Choroid plexus epithelial cell (primary cell): Measurements from ENCODE around the gene ABCD4.

Experiments used
- DNase-seq: peaks from one replicate; pipeline ENCODE4 v3.0.0-alpha.2; 2010; ENCODE audit warnings: low read depth
- H3K4me3 ChIP-seq: 2 replicates; pipeline ENCODE4 v1.5.1; 2011; ENCODE audit warnings: low read depth, mild to moderate bottlenecking, control low read depth, low read length, moderate library complexity
- TF ChIP-seq, protein P1 (sequence below): conservative IDR thresholded peaks from 2 replicates; pipeline ENCODE4 v1.5.1; 2011; ENCODE audit warnings: low read depth, mild to moderate bottlenecking, control low read depth, inconsistent platforms, low read length, moderate library complexity

ABCD4 gene

DNA sequence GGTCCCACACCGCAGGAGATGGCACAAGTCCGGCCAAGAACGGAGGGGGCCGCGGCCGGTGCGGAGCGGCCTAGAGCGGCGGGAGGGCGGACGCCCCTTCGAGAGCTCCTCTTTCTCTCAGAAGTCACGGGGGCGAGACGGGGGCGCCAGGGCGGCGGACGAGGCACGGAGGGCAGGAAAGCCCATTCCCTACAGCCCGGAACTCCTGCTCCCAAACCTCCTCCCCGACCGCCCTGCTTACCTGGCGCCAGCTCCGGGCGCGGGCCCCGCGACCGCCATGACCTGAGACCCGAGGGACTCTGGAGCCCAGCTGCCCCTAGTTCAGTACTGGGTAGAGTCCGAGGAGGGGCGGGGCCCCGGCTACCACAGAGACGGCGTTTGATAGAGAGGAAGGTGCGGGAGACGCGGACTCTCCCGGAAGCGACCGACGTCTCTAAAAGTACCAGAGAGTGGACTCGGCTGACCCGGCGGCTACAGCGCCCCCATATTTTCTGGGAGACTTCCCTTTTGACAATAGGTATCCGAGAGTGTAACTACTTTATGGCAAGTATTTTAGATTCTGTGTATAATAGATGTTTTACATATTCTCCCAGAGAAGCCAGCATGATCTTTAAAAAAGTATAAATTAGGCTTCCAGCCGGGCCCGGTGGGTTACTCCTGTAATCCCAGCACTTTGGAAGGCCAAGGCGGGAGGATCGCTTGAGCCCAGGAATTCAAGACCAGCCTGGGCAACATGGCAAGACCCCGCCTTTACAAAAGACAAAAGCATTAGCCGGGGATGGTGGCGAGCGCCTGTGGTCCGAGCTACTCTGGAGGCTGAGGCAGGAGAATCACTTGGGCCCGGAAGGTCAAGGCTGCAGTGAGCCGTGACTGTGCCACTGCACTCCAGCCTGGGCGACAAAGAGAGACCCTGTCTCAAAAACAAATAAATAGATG is at the start of gene ABCD4:
ABCD4 (minus strand) TSS at position 301 of the 936 bp plus-strand sequence; CDS start at position 279, 22 bp downstream.
- peak; percentile 93 for DNase-seq
- TF ChIP-seq, protein P1, sequence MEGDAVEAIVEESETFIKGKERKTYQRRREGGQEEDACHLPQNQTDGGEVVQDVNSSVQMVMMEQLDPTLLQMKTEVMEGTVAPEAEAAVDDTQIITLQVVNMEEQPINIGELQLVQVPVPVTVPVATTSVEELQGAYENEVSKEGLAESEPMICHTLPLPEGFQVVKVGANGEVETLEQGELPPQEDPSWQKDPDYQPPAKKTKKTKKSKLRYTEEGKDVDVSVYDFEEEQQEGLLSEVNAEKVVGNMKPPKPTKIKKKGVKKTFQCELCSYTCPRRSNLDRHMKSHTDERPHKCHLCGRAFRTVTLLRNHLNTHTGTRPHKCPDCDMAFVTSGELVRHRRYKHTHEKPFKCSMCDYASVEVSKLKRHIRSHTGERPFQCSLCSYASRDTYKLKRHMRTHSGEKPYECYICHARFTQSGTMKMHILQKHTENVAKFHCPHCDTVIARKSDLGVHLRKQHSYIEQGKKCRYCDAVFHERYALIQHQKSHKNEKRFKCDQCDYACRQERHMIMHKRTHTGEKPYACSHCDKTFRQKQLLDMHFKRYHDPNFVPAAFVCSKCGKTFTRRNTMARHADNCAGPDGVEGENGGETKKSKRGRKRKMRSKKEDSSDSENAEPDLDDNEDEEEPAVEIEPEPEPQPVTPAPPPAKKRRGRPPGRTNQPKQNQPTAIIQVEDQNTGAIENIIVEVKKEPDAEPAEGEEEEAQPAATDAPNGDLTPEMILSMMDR: peak; percentile 55
- peak within 1 kb of the TSS; percentile 97 for H3K4me3 ChIP-seq

DNA sequence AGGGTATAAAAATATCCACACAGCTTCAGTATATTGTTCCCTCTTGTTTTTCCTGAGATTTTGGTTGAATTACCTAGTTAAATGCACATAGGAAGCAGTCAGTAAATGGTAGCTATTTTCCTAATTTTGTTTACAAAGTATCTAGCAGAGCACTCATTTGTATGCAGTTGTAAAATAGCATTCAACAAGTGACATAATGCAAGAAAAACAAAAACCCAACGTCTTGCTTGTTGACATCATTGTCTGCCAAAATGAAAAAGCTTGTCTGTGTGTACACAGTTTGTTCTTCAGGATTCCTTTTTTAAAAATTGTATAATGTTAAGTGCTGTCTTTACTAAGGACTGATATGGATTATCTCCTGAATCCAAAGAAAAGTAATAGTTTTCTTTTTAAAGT is 48.2 kb upstream of the ABCD4 start:
- DNase-seq: no peak
- H3K4me3 ChIP-seq: no peak overlapping the region
- TF ChIP-seq, protein P1: no peak

DNA sequence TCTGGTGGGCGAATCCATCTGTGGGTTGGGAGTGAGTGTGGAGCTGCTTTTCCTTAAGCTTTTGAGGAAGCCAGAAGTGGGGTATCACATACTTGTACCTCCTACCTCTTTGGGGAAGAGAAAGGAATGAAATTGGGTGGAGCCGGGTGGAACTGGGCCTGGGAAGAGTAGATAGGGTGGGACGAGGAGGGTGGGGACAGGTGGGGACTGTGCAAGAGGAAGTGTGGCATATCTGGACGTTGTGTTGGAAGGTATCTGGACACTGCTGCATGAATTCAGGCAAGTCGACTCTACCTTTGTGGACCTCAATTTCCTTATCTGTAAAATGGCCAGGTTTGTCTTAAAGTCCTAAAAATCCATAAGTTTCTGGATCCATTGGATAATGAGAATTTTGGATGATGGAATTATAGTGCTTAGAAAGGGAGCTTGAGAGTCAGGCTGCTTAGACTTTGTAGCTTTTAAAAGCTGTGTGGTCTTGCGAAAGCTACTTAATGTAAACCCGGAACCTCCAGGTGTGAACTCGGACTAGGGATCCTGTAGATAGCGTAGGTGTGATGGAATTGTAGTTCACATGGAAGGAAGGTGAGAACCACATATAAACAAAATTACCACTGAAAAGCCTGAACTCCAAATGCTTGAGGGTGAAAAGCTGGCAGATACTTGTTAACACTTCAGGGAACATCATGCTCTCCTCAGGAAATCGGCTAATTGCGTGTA is 47.6 kb upstream of the ABCD4 start:
- TF ChIP-seq, protein P1: no peak
- DNase-seq: no peak
- H3K4me3 ChIP-seq: no peak overlapping the region

DNA sequence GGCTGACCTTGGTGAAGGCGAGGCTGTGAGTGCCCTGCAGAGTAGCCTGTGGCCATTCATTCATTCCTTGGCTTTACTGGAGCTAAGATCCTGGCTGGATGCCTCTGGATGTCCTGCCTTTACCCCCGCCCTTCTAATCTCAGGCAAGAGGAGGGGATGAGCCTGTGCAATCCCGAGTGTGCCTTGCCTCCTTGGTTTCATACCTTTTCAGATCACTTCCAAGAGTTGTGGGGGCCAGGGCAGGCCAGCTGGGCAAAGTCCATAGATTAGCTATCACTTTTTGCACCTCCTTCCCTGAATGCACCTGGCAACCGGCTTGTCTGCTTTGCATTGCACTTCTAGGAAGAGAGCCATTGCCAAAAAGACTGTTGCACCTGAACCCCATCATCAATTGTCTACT is 47.0 kb upstream of the ABCD4 start:
- TF ChIP-seq, protein P1: no peak
- no peak overlapping the region for H3K4me3 ChIP-seq
- no peak for DNase-seq

DNA sequence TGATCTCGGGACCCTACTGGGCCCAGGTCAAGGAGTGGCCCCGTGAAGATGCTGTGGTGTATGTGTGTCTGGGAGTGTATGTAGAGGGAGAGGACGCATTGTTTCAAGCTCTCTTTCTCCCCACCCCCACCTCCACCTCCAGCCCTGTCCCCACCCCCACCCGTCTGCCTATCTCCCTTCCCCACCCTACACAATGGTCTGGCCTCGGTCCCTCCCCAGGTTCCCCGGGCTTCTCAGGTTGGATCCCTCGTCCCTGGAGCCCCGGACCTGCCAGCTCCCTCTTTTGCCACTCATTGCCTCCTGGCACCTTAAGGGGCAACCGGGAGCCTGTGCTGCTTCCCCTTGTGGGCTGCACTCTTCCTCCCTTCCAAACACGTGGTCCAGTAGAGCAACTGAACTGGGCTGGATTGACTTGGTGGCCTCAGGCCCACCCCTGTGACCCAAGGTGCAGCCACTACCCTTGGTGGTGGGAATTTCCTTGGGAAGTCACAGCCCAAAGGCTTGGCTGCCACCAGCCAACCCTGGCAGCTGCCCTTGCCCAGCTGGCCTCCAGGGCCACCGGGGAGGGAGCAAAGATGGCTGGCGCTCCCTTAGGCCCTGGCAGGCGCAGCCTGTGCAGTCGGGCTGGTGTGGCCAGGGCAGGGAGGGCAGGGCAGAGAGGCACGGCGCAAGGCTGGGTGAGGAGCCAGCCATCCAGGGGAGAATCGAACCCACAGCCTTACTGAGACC is 46.2 kb upstream of the ABCD4 start:
- H3K4me3 ChIP-seq: no peak overlapping the region
- DNase-seq: no peak
- TF ChIP-seq, protein P1: no peak

DNA sequence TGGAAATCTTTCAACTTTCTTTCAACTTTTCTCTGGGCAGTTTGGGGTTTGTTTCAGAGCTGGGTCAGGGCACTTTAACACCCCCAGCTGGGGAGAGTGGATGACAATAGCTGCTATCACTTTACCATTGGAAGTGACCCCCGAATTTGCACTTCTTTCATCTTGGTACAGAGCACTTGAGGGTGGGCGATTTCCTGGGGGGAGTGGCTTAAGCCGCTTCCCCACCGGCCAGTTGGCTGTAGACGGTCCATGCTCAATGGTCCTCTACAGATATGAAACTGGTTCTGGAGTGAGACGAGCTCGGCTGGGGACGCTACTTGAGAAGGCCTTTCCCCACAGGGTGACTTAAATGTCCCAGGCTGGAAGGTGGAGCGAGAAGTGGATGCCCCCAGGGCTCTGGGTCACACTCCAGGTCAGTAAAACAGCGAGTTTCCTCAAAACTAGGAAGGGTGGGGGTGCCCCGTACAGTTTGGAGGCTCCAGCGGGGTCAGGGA is 45.6 kb upstream of the ABCD4 start, which contains the start of gene VRTN:
VRTN (plus strand) TSS at position 231 of the 494 bp plus-strand sequence. CDS start 8,313 bp downstream, outside the sequence.
- no peak within 1 kb of the TSS for H3K4me3 ChIP-seq
- TF ChIP-seq, protein P1: no peak
- DNase-seq: no peak
